GM18517 (cell line): ENCODE data around the gene KCNH2.
A peak's percentile ranks its signal among the peaks of the same experiment; 100 is the strongest.

Experiments
- ATAC-seq: cut with Tn5 transposase; IDR thresholded peaks from one replicate; pipeline ENCODE4 v1.9.1; 2021; ENCODE audit warnings: mild to moderate bottlenecking, moderate library complexity; ENCODE audit not compliant: unreplicated experiment

Gene KCNH2

GRCh38 chr7:150976529-150977381 lies 1.4 kb downstream of the KCNH2 start:
- no peak for ATAC-seq

- no peak for ATAC-seq
Observed at GRCh38 chr7:150975536-150976319, 2.4 kb downstream of the KCNH2 start.

- ATAC-seq = peak; percentile 52
Observed at GRCh38 chr7:150974468-150975391, 3.4 kb downstream of the KCNH2 start.

DNA sequence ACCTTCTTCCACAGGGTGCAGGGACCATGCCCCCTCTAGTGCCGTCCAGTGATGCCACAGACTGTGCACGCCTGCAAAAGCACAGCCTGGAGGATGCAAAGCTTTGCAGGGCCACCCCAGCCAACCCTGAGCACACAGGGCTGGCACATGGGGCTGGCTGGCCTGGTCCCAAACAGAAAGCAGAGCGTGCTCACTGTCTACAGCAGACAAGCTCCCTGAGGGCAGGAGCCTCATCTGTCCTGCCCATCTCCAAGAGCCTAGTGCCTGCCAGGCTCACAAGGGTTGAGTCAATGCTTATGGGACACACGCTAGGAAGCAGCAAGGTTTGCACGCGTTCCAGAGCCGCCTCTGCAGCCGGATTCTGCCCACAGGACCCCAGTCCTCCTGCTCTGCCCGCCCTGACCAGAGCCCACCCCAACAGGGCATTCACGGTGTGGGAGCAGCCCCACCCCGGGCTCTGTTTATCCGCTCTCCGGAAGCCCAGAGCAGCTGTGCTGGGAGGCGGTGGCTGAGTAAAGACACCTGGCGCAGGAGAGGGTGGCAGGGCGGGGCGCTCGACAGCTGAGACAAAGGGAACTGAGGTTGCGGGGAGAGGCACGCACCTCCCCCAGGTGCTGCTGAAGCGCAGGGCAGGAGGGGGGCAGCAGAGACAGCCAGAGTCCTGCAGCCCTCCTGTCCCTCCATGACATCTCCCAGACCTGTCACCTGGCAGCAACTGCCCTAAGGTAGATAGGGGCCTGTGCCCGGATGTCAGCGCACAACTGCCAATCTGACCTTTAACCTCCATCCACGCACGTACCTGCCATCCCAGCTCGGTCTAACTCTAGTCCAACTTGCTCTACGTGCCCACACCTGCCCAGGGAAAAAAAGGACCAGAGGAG lies 4.3 kb downstream of the KCNH2 start:
- ATAC-seq = no peak

- no peak for ATAC-seq
Observed at GRCh38 chr7:150972741-150973140, 5.4 kb downstream of the KCNH2 start.

- no peak for ATAC-seq
Observed at GRCh38 chr7:150972023-150972468, 6.1 kb downstream of the KCNH2 start.

- ATAC-seq = no peak
Observed at GRCh38 chr7:150971242-150972022, 6.7 kb downstream of the KCNH2 start.

- no peak for ATAC-seq
Observed at GRCh38 chr7:150970424-150970823, 7.7 kb downstream of the KCNH2 start.

DNA sequence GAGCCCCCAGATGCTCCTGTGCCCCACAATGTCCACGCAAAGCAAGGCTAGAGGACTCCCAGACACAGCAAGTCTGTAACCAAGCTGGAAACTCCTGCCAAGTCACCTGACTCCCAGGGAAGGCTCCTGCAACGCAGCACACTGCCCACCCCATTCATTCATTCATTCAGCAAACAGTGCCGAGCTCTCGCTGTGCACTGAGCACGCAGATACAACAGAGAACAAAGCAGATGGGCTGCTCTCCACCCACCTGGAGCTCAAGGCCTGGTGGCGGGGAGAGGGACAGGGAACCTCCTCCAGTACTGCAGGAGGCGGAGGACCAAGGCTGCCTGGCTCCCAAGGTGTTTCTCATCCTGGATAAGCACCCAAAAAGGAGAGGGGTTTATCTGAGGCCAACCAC lies 8.6 kb downstream of the KCNH2 start:
- ATAC-seq = no peak

- ATAC-seq = no peak
Observed at GRCh38 chr7:150968734-150969372, 9.3 kb downstream of the KCNH2 start.

DNA sequence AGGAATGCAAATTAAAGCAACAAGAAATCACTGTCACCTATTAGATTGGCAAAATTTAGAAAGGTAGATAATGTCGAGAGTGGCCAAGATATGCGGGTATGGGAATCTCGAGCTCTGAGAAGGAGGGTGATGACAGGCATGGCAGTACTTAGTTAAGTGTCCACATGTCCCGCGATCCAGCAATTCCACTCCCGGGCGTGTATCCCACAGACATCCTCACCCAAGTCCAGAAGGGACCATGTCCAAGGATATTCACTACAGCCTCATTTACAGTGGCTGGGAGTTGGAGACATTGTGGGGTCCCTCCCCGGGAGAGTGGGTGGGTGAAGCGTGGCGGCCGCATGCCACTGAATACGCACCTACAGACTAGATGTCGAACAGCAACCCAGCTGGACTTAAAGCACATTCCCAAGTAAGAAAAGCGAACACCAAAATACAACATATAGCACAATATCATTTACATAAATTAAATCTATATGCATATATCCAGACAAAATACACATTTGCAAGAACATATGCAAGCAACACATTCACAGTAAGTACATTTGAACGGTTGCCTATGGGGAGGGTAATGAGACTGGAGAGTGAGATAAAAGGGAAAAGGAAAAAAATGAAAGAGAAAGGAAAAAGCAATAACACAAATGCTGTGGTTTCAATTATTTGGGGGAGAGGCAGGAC lies 9.9 kb downstream of the KCNH2 start:
- no peak for ATAC-seq

- ATAC-seq = no peak
Observed at GRCh38 chr7:150967349-150967748, 10.8 kb downstream of the KCNH2 start.

- no peak for ATAC-seq
Observed at GRCh38 chr7:150966002-150966401, 12.1 kb downstream of the KCNH2 start.

DNA sequence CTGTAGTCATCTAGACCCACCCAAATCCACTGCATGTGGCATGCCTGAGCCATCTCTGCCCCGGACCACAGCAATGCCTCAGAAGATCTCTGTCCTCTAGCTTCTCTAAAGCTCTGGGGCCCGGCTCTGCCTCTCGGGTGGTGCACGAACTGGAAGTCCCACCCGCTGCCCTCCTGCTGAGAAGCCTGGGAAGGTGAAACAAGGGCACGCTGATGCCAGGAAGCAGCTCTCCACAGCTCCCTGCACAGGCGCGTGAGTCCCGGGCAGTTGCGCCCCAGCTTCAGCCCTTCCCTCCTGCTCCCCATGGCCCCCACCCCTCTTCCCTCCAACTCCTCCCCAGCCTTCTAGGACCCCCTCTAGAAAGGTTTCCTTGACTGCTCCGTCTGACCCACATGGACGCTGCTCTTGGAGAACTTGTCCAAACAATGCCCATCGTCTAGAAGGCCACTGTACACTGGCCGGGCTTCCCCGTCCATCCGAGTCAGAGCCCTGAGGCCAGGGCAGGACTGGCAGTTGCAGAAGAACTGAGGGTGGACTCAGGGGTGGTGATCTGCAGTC lies 12.8 kb downstream of the KCNH2 start:
- no peak for ATAC-seq

DNA sequence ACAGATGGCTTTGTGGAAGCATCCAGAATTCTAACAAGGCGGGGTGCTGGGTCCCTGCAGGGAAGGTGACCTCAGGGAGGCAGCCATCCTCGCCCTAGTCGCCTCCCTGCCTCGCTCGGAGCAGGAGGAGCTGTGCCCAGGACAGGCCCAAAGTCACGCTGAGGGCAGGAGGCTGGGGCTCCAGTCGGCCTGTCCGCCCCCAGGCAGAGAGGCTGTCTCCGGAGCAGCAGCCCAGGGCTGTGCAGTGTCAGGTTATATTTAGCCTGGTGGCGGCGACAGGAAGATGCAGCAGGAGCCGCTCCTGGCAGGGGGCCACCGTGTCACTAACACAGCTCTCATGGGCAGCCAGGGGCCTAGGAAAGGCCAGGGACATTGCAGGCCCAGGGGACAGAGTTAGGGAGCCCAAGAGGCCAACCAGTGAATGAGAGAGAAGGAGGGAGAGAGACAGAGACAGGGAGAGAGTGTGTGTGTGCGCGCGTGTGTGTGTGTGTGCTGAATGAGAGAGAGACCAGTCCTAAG lies 13.5 kb downstream of the KCNH2 start:
- ATAC-seq = no peak

GRCh38 chr7:150963707-150964559 lies 14.2 kb downstream of the KCNH2 start:
- no peak for ATAC-seq
